K562 treated with DMSO at 1 percent for 24 hours (cell line): ENCODE measurements around the gene KIF20B. TPM values are rescaled to one million over a fixed set of nuclear protein-coding genes. Genes with fewer than 3 reads are reported as not detected.

Experiments
- total RNA-seq: library from RNA; unstranded; fragments of 300-600 nt; gene quantifications from 2 replicates; pipeline ENCODE4 v1.2.3, GENCODE V29; 2022; ENCODE audit warnings: low read depth; ENCODE audit not compliant: insufficient read depth

KIF20B gene, protein sequence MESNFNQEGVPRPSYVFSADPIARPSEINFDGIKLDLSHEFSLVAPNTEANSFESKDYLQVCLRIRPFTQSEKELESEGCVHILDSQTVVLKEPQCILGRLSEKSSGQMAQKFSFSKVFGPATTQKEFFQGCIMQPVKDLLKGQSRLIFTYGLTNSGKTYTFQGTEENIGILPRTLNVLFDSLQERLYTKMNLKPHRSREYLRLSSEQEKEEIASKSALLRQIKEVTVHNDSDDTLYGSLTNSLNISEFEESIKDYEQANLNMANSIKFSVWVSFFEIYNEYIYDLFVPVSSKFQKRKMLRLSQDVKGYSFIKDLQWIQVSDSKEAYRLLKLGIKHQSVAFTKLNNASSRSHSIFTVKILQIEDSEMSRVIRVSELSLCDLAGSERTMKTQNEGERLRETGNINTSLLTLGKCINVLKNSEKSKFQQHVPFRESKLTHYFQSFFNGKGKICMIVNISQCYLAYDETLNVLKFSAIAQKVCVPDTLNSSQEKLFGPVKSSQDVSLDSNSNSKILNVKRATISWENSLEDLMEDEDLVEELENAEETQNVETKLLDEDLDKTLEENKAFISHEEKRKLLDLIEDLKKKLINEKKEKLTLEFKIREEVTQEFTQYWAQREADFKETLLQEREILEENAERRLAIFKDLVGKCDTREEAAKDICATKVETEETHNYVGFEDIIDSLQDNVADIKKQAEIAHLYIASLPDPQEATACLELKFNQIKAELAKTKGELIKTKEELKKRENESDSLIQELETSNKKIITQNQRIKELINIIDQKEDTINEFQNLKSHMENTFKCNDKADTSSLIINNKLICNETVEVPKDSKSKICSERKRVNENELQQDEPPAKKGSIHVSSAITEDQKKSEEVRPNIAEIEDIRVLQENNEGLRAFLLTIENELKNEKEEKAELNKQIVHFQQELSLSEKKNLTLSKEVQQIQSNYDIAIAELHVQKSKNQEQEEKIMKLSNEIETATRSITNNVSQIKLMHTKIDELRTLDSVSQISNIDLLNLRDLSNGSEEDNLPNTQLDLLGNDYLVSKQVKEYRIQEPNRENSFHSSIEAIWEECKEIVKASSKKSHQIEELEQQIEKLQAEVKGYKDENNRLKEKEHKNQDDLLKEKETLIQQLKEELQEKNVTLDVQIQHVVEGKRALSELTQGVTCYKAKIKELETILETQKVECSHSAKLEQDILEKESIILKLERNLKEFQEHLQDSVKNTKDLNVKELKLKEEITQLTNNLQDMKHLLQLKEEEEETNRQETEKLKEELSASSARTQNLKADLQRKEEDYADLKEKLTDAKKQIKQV (N-terminal part only)
- 9.2 and 12.0 TPM in 2 replicates for total RNA-seq

GRCh38 chr10:89701242-89702120 lies at the start of gene KIF20B:
KIF20B (plus strand) TSS chr10:89701590; CDS start chr10:89705295, 3,705 bp downstream.

Other genes starting within 250 kb of the KIF20B start
- gene SLC16A12, start 166.0 kb upstream of the KIF20B start, total RNA-seq = not detected in 2 replicates
- 2.4 and 3.7 TPM in 2 replicates for gene PANK1, start 56.3 kb upstream of the KIF20B start, total RNA-seq